K562 (cell line): ENCODE results near the gene LRRC3C. TPM values are rescaled to one million over a fixed set of nuclear protein-coding genes. Genes with fewer than 3 reads are reported as not detected.

Experiments
- ATAC-seq: fragments of 200-7000 bp; cut with Tn5 transposase; 3 replicates; pipeline ENCODE4 v1.9.1; 2020; ENCODE audit warnings: moderate library complexity
- BruUV-seq: library from RNA; stranded (reverse); fragments of 400-500 nt; replicated peaks from 2 replicates; lab custom pipeline; 2021; lab: Mats Ljungman, UMichigan
- CTCF ChIA-PET: fragments of 300-600 bp; formaldehyde crosslinking; extraction: SDS; loops from one replicate; lab custom pipeline; 2021; ENCODE audit warnings: low intra/inter-chr PET ratio; lab: Yijun Ruan, JAX
- POLR2A ChIA-PET: fragments of 300-600, 350-650 bp; sonication (Branson Sonifier 250); formaldehyde crosslinking; extraction: SDS; loops from one replicate; lab custom pipeline; 2021; ENCODE audit warnings: antibody characterized with exemption, inconsistent platforms; lab: Yijun Ruan, JAX
- DNase-seq, 4 experiments: peaks; one replicate each; pipeline versions ENCODE4 v3.0.0 to v3.0.0-alpha.2; 2011 to 2018; ENCODE audit warnings: low spot score in 3 of 4, mixed read lengths in 3 of 4; ENCODE audit errors: extremely low read depth in 1 of 4
- FAIRE-seq: peaks from 2 replicates; lab custom pipeline; 2011; peaks lifted over from hg19 to GRCh38; lab: Jason Lieb, UNC
- H2AFZ ChIP-seq: 2 replicates; pipeline ENCODE4 v1.6.0; 2011; ENCODE audit warnings: low read depth, low read length, control low read depth, inconsistent platforms
- H3K27ac ChIP-seq: fragments of 200-600 bp; 3 replicates; pipeline ENCODE4 v1.8.0; 2011; ENCODE audit warnings: low read depth, mild to moderate bottlenecking, control low read depth, inconsistent platforms, low read length, moderate library complexity, mixed read lengths; ENCODE audit errors: extremely low read depth
- H3K27me3 ChIP-seq, 2 experiments: fragments of 300-600 bp in 1 of 2; 2 replicates in 1 of 2; 3 replicates in 1 of 2; pipeline versions ENCODE4 v1.6.0 to v1.8.0; 2011; ENCODE audit warnings: inconsistent platforms in 2 of 2, low read length in 2 of 2, mild to moderate bottlenecking in 1 of 2, mixed read lengths in 1 of 2, moderate library complexity in 1 of 2; ENCODE audit not compliant: control insufficient read depth in 2 of 2, insufficient read depth in 2 of 2
- H3K36me3 ChIP-seq: fragments of 300-600 bp; 3 replicates; pipeline ENCODE4 v1.8.0; 2011; ENCODE audit warnings: mild to moderate bottlenecking, low read length, inconsistent platforms; ENCODE audit not compliant: control insufficient read depth, insufficient read depth
- H3K4me1 ChIP-seq, 2 experiments: fragments of 200-600 bp in 1 of 2; replicated peaks in 1 of 2; 2 replicates in 1 of 2; 3 replicates in 1 of 2; pipeline versions ENCODE4 v1.5.1 to v1.8.0; 2011; ENCODE audit warnings: inconsistent platforms in 2 of 2, low read length in 2 of 2, mild to moderate bottlenecking in 1 of 2, mixed read lengths in 1 of 2, moderate library complexity in 1 of 2; ENCODE audit not compliant: control insufficient read depth in 2 of 2, insufficient read depth in 2 of 2
- H3K4me2 ChIP-seq: 2 replicates; pipeline ENCODE4 v1.6.1; 2011; ENCODE audit warnings: low read length, control low read depth, inconsistent platforms, mixed read lengths; ENCODE audit not compliant: insufficient read depth
- H3K4me3 ChIP-seq: fragments of 200-600 bp; sonication (generic), shearing (Covaris generic); 2 replicates; pipeline ENCODE4 v1.5.1; 2016; ENCODE audit warnings: control low read depth, inconsistent platforms
- H3K79me2 ChIP-seq: fragments of 200-600 bp; 3 replicates; pipeline ENCODE4 v1.8.0; 2011; ENCODE audit warnings: low read length, inconsistent platforms; ENCODE audit not compliant: control insufficient read depth, insufficient read depth
- H3K9ac ChIP-seq, 2 experiments: 2 replicates each; pipeline versions ENCODE4 v1.6.0 to v1.6.1; 2011; ENCODE audit warnings: low read depth in 2 of 2, low read length in 2 of 2, control low read depth in 1 of 2, inconsistent platforms in 1 of 2, mild to moderate bottlenecking in 1 of 2, mixed read lengths in 1 of 2; ENCODE audit not compliant: insufficient read depth in 1 of 2
- H3K9me1 ChIP-seq: one replicate; pipeline ENCODE4 v1.6.0; 2011; ENCODE audit warnings: inconsistent platforms, mild to moderate bottlenecking, low read length, moderate library complexity; ENCODE audit not compliant: control insufficient read depth, insufficient read depth
- H3K9me3 ChIP-seq: replicated peaks from 2 replicates; pipeline ENCODE4 v1.5.1; 2011; ENCODE audit warnings: low read depth, low read length, inconsistent platforms; ENCODE audit not compliant: control insufficient read depth, insufficient read depth
- H4K20me1 ChIP-seq: replicated peaks from 2 replicates; pipeline ENCODE4 v1.6.1; 2011; ENCODE audit warnings: low read length, inconsistent platforms, mixed read lengths; ENCODE audit not compliant: control insufficient read depth, insufficient read depth
- BRD4 ChIP-seq: fragments of 200-600 bp; sonication (generic); IDR thresholded peaks from 2 replicates; pipeline ENCODE4 v1.6.1; 2017; ENCODE audit warnings: inconsistent platforms
- BRF2 ChIP-seq: IDR thresholded peaks from 3 replicates; pipeline ENCODE4 v1.6.1; 2011; ENCODE audit warnings: borderline replicate concordance, mild to moderate bottlenecking; ENCODE audit not compliant: insufficient read length, insufficient read depth
- CGGBP1 ChIP-seq: fragments of 250-450 bp; sonication (Bioruptor Pico); IDR thresholded peaks from 2 replicates; pipeline ENCODE4 v1.9.0; 2021; ENCODE audit warnings: mild to moderate bottlenecking
- E4F1 ChIP-seq: fragments of 250-450 bp; sonication (Bioruptor Pico); IDR thresholded peaks from 2 replicates; pipeline ENCODE4 v1.5.0; 2021; ENCODE audit warnings: mild to moderate bottlenecking, borderline replicate concordance
- HDAC3 ChIP-seq: fragments of 450-650 bp; IDR thresholded peaks from 2 replicates; pipeline ENCODE4 v1.6.1; 2018; ENCODE audit warnings: borderline replicate concordance, mild to moderate bottlenecking, moderate library complexity; ENCODE audit not compliant: partially characterized antibody
- HNRNPUL1 ChIP-seq: fragments of 200-400 bp; formaldehyde crosslinking; IDR thresholded peaks from 2 replicates; pipeline ENCODE4 v1.6.1; 2017; ENCODE audit warnings: low read length
- HOXB6 ChIP-seq: fragments of 250-450 bp; sonication (Bioruptor Pico); IDR thresholded peaks from 2 replicates; pipeline ENCODE4 v1.5.1; 2022; ENCODE audit warnings: mild to moderate bottlenecking, borderline replicate concordance
- KAT8 ChIP-seq: fragments of 450-650 bp; IDR thresholded peaks from 2 replicates; pipeline ENCODE4 v1.6.1; 2016; ENCODE audit warnings: low read depth, mild to moderate bottlenecking
- NR4A1 ChIP-seq, 2 experiments: fragments of 250-450 bp in 1 of 2; fragments of 450-650 bp in 1 of 2; sonication (Bioruptor Pico) in 1 of 2; IDR thresholded peaks; 2 replicates each; pipeline versions ENCODE4 v1.4.0 to v1.6.1; 2016 to 2020; ENCODE audit warnings: mild to moderate bottlenecking in 2 of 2, missing compliant biosample characterization in 1 of 2, missing genetic modification characterization in 1 of 2, moderate library complexity in 1 of 2
- STAT5B ChIP-seq: fragments of 250-450 bp; sonication (Bioruptor Pico); IDR thresholded peaks from 2 replicates; pipeline ENCODE4 v1.8.0; 2021; ENCODE audit warnings: mild to moderate bottlenecking, inconsistent platforms
- TFAP4 ChIP-seq: sonication (generic); formaldehyde crosslinking; IDR thresholded peaks from 2 replicates; pipeline ENCODE4 v1.8.0; 2022; ENCODE audit warnings: missing genetic modification reagents, mild to moderate bottlenecking, moderate library complexity, borderline replicate concordance
- ZEB2 ChIP-seq: fragments of 450-650 bp; IDR thresholded peaks from 2 replicates; pipeline ENCODE4 v1.6.1; 2016
- ZNF121 ChIP-seq: sonication (generic); formaldehyde crosslinking; conservative IDR thresholded peaks from 2 replicates; pipeline ENCODE4 v1.8.0; 2022; ENCODE audit warnings: missing genetic modification reagents
- ZNF146 ChIP-seq: IDR thresholded peaks from one replicate; pipeline ENCODE4 v1.6.1; 2018; ENCODE audit warnings: missing compliant biosample characterization; ENCODE audit not compliant: unreplicated experiment
- ZNF174 ChIP-seq: fragments of 250-450 bp; sonication (Bioruptor Pico); IDR thresholded peaks from 2 replicates; pipeline ENCODE4 v1.4.0; 2020; ENCODE audit warnings: mild to moderate bottlenecking
- ZNF395 ChIP-seq: fragments of 200-800 bp; sonication (Bioruptor generic); IDR thresholded peaks from 2 replicates; pipeline ENCODE4 v1.6.1; 2017; ENCODE audit warnings: missing genetic modification characterization, missing compliant biosample characterization
- ZNF75A ChIP-seq: fragments of 450-650 bp; formaldehyde crosslinking; IDR thresholded peaks from 2 replicates; pipeline ENCODE4 v1.4.0; 2020; ENCODE audit warnings: mild to moderate bottlenecking
- WGBS: fragments of 100-300 bp; shearing (Covaris generic); methylation state at CpG from one replicate; pipeline ENCODE4 v1.1.6; 2016; ENCODE audit warnings: low coverage, mixed read lengths; ENCODE audit not compliant: insufficient coverage; ENCODE audit errors: missing lambda C conversion rate; 5-methylcytosine and 5-hydroxymethylcytosine counted together
- in situ Hi-C: fragments of 300-500 bp; cut with MboI; formaldehyde crosslinking; loops from 4 replicates; pipeline ENCODE4 v1.15.0; 2018; ENCODE audit warnings: inconsistent platforms, mixed read lengths
- intact Hi-C: fragments of 100-400 bp; cut with micrococcal nuclease; formaldehyde crosslinking; loops from 2 replicates; pipeline ENCODE4 v1.14.2; 2022
- polyA plus RNA-seq, 8 experiments: library from polyadenylated mRNA; depleted of rRNA in 4 of 8; stranded (reverse) in 5 of 8; unstranded in 3 of 8; fragments of >200 nt; fragmentation: Nextera tagmentation in 2 of 8; fragmentation: Illumina TruSeq in 1 of 8; extraction: Ambion mirVana in 2 of 8; extraction: Trizol in 1 of 8; gene quantifications; 2 replicates each; pipeline versions ENCODE4 v1.2.1 to v1.2.3, GENCODE V29; 2011 to 2014; ENCODE audit warnings: inconsistent platforms in 1 of 8, missing spikeins in 1 of 8
- total RNA-seq, 7 experiments: library from RNA; depleted of rRNA in 6 of 7; stranded (reverse); fragments of >200 nt in 6 of 7; fragmentation: Illumina TruSeq in 2 of 7; extraction: Trizol in 2 of 7; gene quantifications; 2 replicates each; pipeline versions ENCODE4 v1.2.1 to v1.2.3, GENCODE V29; 2011 to 2021; ENCODE audit warnings: low replicate concordance in 1 of 7

The LRRC3C gene
- total and polyA plus RNA-seq, 9 of the 15 experiments (the other 6 are each of a cell fraction or from before 2014, with no cell fraction given), result not detected

- FAIRE-seq, result no peak
- H3K79me2 ChIP-seq, result peaks cover 12% of the 10 kb centered on the region
- no peaks in the 10 kb centered on the region for H3K9me1 ChIP-seq
- ATAC-seq, result no peak
- WGBS, result 91% methylated on average over 11 of the region's 11 CpGs
- POLR2A ChIA-PET, result interaction anchor here (1.2 kb wide), 1 partner anchor 24 kb away, joined by 4 read pairs; no protein-coding TSS in a partner anchor
- H3K4me2 ChIP-seq, result no peak overlapping the region
- no peaks in the 10 kb centered on the region for H3K9me3 ChIP-seq
- no peaks in the 10 kb centered on the region for H3K27me3 ChIP-seq
- intact Hi-C loops (no loop called here), in situ Hi-C loops (no loop called here)
- BruUV-seq, result no TSS peak
- peaks cover 99% of the 10 kb centered on the region for H3K36me3 ChIP-seq
- DNase-seq, result no peak
- no peak overlapping the region for H3K9ac ChIP-seq
- no peak overlapping the region for H2AFZ ChIP-seq
- no peaks in the 10 kb centered on the region for H3K4me1 ChIP-seq
- no peak overlapping the region for H3K4me3 ChIP-seq
- H3K27ac ChIP-seq, result no peak overlapping the region
- no peaks in the 10 kb centered on the region for H4K20me1 ChIP-seq
- CTCF ChIA-PET, result no interaction called here
- TF ChIP-seq E4F1 (no peak), BRF2 (no peak), HDAC3 (no peak), ZNF146 (CRISPR knock-in tag) (no peak), NR4A1 (CRISPR knock-in tag; IDR thresholded peaks at IDR 0.05) (no peak), NR4A1 (tag; IDR thresholded peaks at IDR 0.05) (no peak), HNRNPUL1 (no peak), STAT5B (CRISPR knock-in tag) (no peak), HOXB6 (CRISPR knock-in tag) (no peak), ZNF75A (CRISPR knock-in tag) (no peak), ZEB2 (no peak), BRD4 (no peak), ZNF395 (CRISPR knock-in tag) (no peak), KAT8 (no peak), TFAP4 (CRISPR knock-in tag) (no peak), ZNF121 (CRISPR knock-in tag) (no peak), ZNF174 (CRISPR knock-in tag) (no peak), CGGBP1 (CRISPR knock-in tag) (no peak)
Observed at GRCh38 chr17:39988206-39988810, 60.8 kb downstream of the LRRC3C start.
